SKM-1 treated with dmso at 0.1 percent for 144 hours (cell line): ENCODE measurements around the gene BTBD18.

Experiments
- DNase-seq: peaks from one replicate; lab custom pipeline; 2025; ENCODE audit not compliant: unreplicated experiment; lab: John Stamatoyannopoulos, UW

BTBD18 gene

DNA sequence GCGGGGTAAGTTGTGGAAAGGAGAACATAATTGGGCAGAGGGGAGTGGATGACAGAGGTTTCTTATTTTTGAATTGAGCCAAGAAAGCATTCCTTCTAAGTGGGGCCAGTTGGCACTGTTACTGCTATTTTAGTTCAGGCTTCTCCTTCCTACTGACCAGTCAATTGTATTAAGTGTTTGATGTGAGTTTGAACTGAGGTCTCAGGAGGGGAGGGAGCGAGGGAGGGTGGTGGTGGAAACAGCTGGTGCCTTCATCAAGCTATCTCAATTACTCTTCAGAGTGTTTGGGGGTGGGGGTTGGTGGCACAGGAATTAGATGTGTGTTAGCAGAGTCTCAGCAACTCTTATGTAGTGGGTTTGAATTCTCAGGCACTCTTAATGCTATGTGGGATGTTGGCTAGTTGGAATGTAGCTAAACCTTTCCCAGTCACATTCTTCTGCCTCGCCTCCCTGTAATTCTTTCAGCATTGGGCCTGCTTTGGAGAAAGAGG, 24.5 kb upstream of the BTBD18 start:
- DNase-seq = no peak

GRCh38 chr11:57775491-57775890, 23.9 kb upstream of the BTBD18 start:
- no peak for DNase-seq

- no peak for DNase-seq
Observed at GRCh38 chr11:57773026-57773598, 21.5 kb upstream of the BTBD18 start.

- DNase-seq = no peak
Observed at GRCh38 chr11:57772562-57772961, 20.9 kb upstream of the BTBD18 start.

DNA sequence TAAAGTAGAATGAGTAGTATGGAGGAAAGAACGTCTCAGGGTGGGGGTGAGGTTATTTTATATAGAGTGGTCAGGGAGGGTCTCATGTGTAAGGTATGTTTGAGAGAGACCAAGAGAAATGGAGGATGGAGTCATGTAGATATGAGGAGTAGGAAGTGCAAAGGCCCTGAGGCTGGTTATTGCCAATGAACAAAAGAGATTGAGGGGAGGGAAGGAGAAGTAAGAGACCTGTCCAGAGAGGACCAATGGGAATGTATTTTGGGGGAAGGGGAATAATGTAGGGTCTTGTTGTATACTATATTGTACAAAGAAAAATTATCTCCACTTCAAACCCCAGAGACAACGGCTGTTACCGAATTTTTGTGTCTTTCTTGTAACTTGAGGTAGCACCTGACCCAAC, 19.7 kb upstream of the BTBD18 start:
- no peak for DNase-seq

DNA sequence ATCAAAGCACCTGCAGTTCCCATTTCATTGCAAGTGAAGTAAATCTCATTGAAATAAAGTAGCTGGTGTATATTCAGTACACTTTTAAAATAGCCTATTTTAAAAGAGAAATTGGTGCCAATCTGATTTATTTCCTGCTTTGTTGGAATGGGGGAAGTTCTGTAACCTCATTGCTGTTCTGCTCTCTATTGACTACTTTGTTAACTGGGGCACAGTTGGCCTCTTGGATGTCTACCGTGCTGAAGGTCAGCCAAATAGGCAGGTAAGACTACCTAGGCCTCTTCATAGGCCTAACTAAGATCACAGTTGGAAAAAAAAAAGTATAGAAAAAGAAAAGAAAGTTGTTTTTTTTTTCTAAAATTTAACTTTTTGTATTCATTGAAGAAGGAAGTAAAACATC, 19.2 kb upstream of the BTBD18 start:
- DNase-seq = no peak

DNA sequence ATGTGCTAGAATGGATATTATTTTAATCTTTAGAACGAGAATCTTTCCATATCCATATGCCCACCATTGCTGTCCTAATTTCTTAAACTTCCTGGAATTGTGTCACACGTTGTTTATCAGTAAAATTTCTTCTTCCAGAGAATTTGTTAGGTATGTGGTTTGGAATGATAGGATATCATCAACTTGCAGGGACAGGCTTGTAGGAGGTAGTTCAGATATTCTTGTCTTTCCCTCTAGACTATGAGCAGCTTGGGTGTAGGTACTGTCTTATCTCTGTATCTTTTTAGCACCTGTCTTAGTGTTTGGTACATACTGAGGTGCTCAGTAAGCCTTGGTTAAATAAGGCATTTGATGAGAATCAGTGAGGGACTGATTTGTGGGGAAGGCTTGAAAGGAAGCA, 13.4 kb upstream of the BTBD18 start:
- DNase-seq = no peak

DNA sequence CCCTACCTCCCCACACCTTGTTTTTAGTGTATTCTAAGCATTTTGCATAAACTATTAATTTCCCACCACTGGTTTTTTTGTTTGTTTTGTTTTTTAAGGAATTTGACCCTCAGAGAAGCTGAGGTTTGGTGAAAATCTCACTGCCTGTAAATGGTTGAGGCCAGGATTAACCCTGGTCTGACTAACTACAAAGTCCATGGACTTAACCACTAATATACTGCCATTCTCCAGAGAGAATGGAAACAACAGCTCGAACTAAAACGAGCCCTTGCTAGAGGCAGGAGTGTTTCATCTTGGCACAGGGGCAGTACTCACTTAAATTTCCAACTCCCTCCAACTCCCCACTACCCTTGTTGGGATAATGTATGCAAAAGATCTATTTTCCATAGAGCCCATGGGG, 12.9 kb upstream of the BTBD18 start:
- no peak for DNase-seq

GRCh38 chr11:57764021-57764420, 12.4 kb upstream of the BTBD18 start:
- DNase-seq = no peak

- no peak for DNase-seq
Observed at GRCh38 chr11:57763568-57763967, 11.9 kb upstream of the BTBD18 start.

DNA sequence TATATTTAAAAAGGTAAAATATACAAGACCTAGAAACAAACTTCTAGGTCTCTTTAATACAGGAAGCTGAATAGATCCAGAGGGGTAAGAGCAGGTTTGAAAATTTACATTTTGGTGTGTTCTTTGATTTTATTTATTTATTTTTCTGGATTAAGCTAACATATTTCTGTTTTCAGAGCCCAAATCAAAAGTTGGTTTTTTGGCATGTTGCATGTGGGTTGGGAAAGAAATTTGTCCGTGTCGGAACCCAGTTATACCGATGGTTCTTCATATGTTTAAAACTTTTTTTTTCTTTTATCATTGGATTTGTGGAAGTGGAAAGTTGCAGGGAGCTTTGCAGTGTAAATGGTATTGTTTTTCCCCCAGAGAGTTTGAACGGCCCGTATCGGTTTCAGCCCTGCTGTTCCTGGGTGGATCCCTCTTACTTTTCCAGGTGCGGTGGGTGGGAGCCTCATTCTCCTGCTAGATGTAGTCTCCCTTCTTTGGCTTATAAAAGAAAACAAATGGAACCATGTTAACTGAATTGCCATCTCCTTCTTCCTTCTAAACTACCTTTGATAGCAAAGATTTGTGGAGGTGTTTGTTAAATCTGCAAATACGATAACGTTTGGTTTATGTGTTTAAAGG, 10.7 kb upstream of the BTBD18 start:
- no peak for DNase-seq

DNA sequence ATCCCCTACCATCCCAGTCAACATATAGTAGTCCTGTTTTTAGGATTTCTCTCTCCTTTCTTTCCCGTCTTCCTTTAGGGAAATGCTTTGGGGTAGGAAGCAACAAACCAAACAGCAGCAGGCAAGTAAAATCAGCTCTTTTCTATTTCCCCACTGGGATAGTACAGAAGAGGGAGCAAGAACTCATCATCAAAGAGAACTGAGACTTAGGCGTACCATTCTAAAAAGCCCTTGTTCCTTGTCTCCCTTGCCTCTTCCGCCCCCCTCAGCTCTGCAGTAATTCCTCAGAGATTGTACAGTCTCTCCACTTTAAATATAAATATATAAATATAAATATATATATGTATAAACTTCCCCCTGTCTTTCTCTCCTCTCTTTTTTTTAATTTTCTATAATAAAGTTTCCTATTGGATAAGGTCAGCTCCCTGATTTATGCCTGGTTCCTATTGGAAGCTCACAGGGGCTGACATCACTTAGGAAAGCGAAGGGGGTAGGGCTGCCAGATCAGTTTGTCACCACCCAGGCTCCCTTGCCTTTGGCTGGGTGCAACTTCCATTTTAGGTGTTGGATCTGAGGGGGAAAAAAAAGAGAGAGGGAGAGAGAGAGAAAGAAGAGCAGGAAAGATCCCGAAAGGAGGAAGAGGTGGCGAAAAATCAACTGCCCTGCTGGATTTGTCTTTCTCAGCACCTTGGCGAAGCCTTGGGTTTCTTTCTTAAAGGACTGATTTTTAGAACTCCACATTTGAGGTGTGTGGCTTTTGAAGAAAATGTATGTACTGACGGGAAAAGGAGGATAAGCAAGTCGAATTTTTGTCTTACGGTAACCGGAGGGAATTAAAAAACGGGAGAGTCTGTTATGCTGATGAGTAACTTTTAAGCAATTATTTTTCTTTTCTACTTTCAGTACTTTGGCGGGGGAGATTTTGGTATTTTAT, 9.9 kb upstream of the BTBD18 start, which contains the start of gene CTNND1:
Gene CTNND1 (plus strand): TSS at position 502 of the 934 bp plus-strand sequence. CDS start 29,677 bp downstream, outside the sequence.
- DNase-seq = peak; percentile 86

GRCh38 chr11:57758174-57758573, 6.6 kb upstream of the BTBD18 start:
- no peak for DNase-seq

DNA sequence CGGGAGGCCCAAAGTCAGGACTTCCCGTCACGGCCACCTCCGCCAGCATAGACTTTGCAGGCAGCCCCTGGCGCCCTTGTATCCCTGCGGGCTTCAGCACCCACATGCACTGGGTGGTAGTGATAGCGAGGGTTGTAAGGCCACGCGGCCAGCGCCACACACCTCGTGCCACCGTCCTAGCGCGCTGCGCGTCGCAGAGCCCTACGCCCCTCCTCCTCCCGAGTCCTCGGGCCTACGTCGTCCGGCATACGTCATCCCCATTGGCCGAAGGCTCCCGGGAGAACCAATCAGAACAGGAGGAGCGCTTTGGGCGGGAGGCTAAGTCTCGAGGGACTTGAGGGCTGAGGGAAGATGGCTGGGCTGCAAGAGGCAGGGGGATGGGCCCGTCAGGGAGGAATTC, 1.3 kb upstream of the BTBD18 start:
- no peak for DNase-seq

GRCh38 chr11:57751176-57751575, 443 bp downstream of the BTBD18 start:
- no peak for DNase-seq

- no peak for DNase-seq
Observed at GRCh38 chr11:57746920-57747319, 4.7 kb downstream of the BTBD18 start.

DNA sequence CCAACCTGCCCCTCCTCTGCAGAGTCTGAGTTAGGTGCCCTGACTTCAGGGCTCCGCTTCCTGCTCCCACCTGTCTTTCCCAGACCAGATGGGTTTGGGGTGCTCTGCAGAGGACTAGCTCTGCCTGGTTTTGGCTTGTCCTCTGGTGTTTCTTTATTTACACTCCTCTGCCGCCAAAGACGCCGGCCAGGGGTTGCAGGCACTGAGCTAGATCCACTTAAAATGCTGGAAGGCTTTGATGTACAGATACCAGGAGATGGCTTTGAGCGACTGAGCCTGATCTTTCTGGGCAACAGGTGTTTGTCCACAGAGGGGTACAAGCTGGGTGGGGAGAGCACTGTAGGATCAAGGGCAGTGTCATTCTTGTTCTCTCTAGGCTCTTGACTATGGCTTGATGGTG, 6.4 kb downstream of the BTBD18 start:
- no peak for DNase-seq

DNA sequence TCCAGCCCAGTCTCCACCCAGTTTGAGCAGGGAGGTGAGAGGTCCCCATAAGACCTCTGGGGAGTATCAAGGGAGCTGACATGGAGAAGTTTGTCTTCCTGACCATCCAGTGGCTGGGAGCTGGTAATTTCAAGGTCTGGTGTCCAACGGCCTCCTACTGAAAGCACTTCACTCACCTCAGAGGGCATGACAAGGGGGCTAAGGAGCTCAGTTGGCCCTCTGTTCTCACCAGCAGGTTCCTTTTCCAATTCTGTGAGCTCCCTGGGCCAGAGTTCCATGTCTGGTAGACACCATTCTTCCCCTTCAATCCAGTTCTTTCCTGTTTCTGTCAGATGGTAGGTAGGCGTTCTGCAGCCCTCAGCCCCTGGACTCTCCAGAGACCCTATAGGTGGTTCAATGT, 7.3 kb downstream of the BTBD18 start:
- no peak for DNase-seq

DNA sequence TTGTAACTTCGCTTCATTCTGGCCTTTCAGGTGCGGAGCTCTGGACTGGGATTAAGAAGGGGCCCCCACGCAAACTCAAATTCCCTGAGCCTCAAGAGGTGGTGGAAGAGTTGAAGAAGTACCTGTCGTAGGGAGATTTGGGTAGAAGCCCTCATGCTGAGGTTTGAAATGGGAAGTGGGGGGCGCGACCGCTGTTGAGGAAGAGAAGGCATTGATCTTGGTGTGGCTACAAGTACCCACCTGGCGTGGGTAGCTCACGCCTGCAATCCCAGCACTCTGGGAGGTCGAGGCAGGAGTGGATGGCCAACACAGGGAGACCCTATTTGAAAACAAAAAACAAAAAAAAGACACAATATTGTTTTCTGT, 9.5 kb downstream of the BTBD18 start:
- DNase-seq = no peak

- DNase-seq = peak; percentile 97
Observed at GRCh38 chr11:57741132-57742086, 10.2 kb downstream of the BTBD18 start, which contains the start of gene SELENOH. SELENOH (plus strand) TSS chr11:57741491; CDS start chr11:57741596, 105 bp downstream.
